Endothelial cell of umbilical vein (primary cell): ENCODE measurements around the gene GJB5. TPM values are rescaled to one million over a fixed set of nuclear protein-coding genes. Genes with fewer than 3 reads are reported as not detected.

ENCODE experiments used
- BruUV-seq: library from RNA; stranded (reverse); fragments of 400-500 nt; replicated peaks from 2 replicates; lab custom pipeline; 2021; lab: Mats Ljungman, UMichigan
- CTCF ChIA-PET: fragments of 300-600, 350-600 bp; sonication (Branson Sonifier 250); formaldehyde crosslinking; loops from one replicate; lab custom pipeline; 2021; ENCODE audit warnings: antibody characterized with exemption, inconsistent platforms; lab: Charles Lee
- POLR2A ChIA-PET: fragments of 300-600, 350-600 bp; sonication (Branson Sonifier 250); formaldehyde crosslinking; loops from one replicate; lab custom pipeline; 2021; ENCODE audit warnings: antibody characterized with exemption, inconsistent platforms; lab: Charles Lee
- DNase-seq: peaks from one replicate; pipeline ENCODE4 v3.0.0-alpha.2; 2011; ENCODE audit warnings: low read depth, low spot score
- FAIRE-seq: peaks from 2 replicates; lab custom pipeline; 2011; peaks lifted over from hg19 to GRCh38; lab: Jason Lieb, UNC
- H2AFZ ChIP-seq: 2 replicates; pipeline ENCODE4 v1.6.0; 2012; ENCODE audit warnings: low read depth, low read length, control low read depth, inconsistent platforms
- H3K27ac ChIP-seq: 2 replicates; pipeline ENCODE4 v1.5.1; 2011; ENCODE audit warnings: low read depth, mild to moderate bottlenecking, control low read depth, low read length, moderate library complexity; ENCODE audit not compliant: insufficient read depth
- H3K27me3 ChIP-seq, 2 experiments: 2 replicates each; pipeline versions ENCODE4 v1.6.0 to v1.6.1; 2011; ENCODE audit warnings: low read length in 2 of 2, mixed read lengths in 1 of 2; ENCODE audit not compliant: control insufficient read depth in 2 of 2, insufficient read depth in 2 of 2
- H3K36me3 ChIP-seq, 2 experiments: 2 replicates in 1 of 2; 3 replicates in 1 of 2; pipeline ENCODE4 v1.5.1; 2011; ENCODE audit warnings: low read length in 2 of 2, mild to moderate bottlenecking in 1 of 2, moderate library complexity in 1 of 2; ENCODE audit not compliant: control insufficient read depth in 2 of 2, insufficient read depth in 2 of 2; ENCODE audit errors: extremely low read depth in 1 of 2
- H3K4me1 ChIP-seq: 3 replicates; pipeline ENCODE4 v1.5.1; 2011; ENCODE audit warnings: mild to moderate bottlenecking, low read length; ENCODE audit not compliant: control insufficient read depth, insufficient read depth; ENCODE audit errors: extremely low read depth
- H3K4me2 ChIP-seq: 2 replicates; pipeline ENCODE4 v1.6.1; 2011; ENCODE audit warnings: low read length, control low read depth, mixed read lengths; ENCODE audit not compliant: insufficient read depth
- H3K4me3 ChIP-seq, 3 experiments: fragments of 200-600 bp in 1 of 3; sonication (generic), shearing (Covaris generic) in 1 of 3; replicated peaks in 1 of 3; 2 replicates each; pipeline ENCODE4 v1.5.1; 2011 to 2016; ENCODE audit warnings: control low read depth in 3 of 3, low read length in 3 of 3, mild to moderate bottlenecking in 2 of 3, inconsistent platforms in 1 of 3, low read depth in 1 of 3, moderate library complexity in 1 of 3; ENCODE audit not compliant: insufficient read depth in 1 of 3
- H3K79me2 ChIP-seq: 2 replicates; pipeline ENCODE4 v1.6.0; 2012; ENCODE audit warnings: low read length, inconsistent platforms; ENCODE audit not compliant: control insufficient read depth, insufficient read depth
- H3K9ac ChIP-seq: replicated peaks from 2 replicates; pipeline ENCODE3; 2011; ENCODE audit warnings: low read length, control low read depth; ENCODE audit not compliant: insufficient read depth; ENCODE audit errors: extremely low read depth
- H3K9me1 ChIP-seq: replicated peaks from 3 replicates; pipeline ENCODE4 v1.6.0; 2011; ENCODE audit warnings: mild to moderate bottlenecking, low read length; ENCODE audit not compliant: control insufficient read depth, insufficient read depth; ENCODE audit errors: extremely low read depth
- H3K9me3 ChIP-seq: replicated peaks from 2 replicates; pipeline ENCODE4 v1.5.1; 2012; ENCODE audit warnings: low read length, inconsistent platforms; ENCODE audit not compliant: control insufficient read depth, insufficient read depth
- H4K20me1 ChIP-seq: replicated peaks from 2 replicates; pipeline ENCODE3; 2011; ENCODE audit warnings: mild to moderate bottlenecking, low read length; ENCODE audit not compliant: control insufficient read depth, insufficient read depth; ENCODE audit errors: extremely low read depth
- CTCF ChIP-seq, 2 donors: IDR thresholded peaks; 1 replicate in 1 of 2; 2 replicates in 1 of 2; pipeline ENCODE4 v1.5.1; 2011; ENCODE audit warnings: low read length in 2 of 2, mild to moderate bottlenecking in 2 of 2, moderate library complexity in 2 of 2, control low read depth in 1 of 2, inconsistent platforms in 1 of 2, low read depth in 1 of 2; ENCODE audit not compliant: insufficient read depth in 1 of 2; ENCODE audit errors: extremely low read depth in 1 of 2
- EZH2 ChIP-seq: IDR thresholded peaks from 2 replicates; pipeline ENCODE4 v1.6.1; 2012; ENCODE audit warnings: borderline replicate concordance, low read depth, mild to moderate bottlenecking, moderate library complexity, low read length, inconsistent platforms; ENCODE audit not compliant: severe bottlenecking
- FOS ChIP-seq: IDR thresholded peaks from 2 replicates; pipeline ENCODE4 v1.6.1; 2011; ENCODE audit warnings: mild to moderate bottlenecking, low read length, moderate library complexity, borderline replicate concordance; ENCODE audit not compliant: insufficient read depth
- GATA2 ChIP-seq: IDR thresholded peaks from 2 replicates; pipeline ENCODE4 v1.7.0; 2011; ENCODE audit warnings: low read depth, mild to moderate bottlenecking, moderate library complexity, mixed read lengths, low read length; ENCODE audit not compliant: insufficient read length, insufficient read depth
- JUN ChIP-seq: IDR thresholded peaks from 2 replicates; pipeline ENCODE4 v1.6.1; 2011; ENCODE audit warnings: borderline replicate concordance, low read depth; ENCODE audit not compliant: insufficient read length, insufficient read depth
- MAX ChIP-seq: IDR thresholded peaks from 2 replicates; pipeline ENCODE4 v1.6.1; 2011; ENCODE audit not compliant: insufficient read depth, insufficient read length
- MYC ChIP-seq: IDR thresholded peaks from one replicate; pipeline ENCODE4 v1.6.1; 2011; ENCODE audit warnings: mild to moderate bottlenecking, low read depth, low read length
- POLR2A ChIP-seq: IDR thresholded peaks from 2 replicates; pipeline ENCODE4 v1.6.1; 2012; ENCODE audit warnings: low read depth, mild to moderate bottlenecking, control low read depth, low read length
- POLR2AphosphoS5 ChIP-seq: IDR thresholded peaks from 2 replicates; pipeline ENCODE4 v1.6.1; 2012; ENCODE audit warnings: low read depth, mild to moderate bottlenecking, control low read depth, low read length, moderate library complexity; ENCODE audit not compliant: insufficient read depth
- dilution Hi-C: fragments of 300-500 bp; cut with MboI; formaldehyde crosslinking; loops from one replicate; pipeline ENCODE4 v1.15.0; 2019; ENCODE audit warnings: low sequenced_read_pairs; ENCODE audit not compliant: extremely low pct_ligation_motif_present
- intact Hi-C: fragments of 100-400 bp; cut with micrococcal nuclease; formaldehyde crosslinking; loops from one replicate; pipeline ENCODE4 v1.10.0; 2022
- polyA plus RNA-seq, 4 experiments: library from polyadenylated mRNA; depleted of rRNA in 3 of 4; stranded (reverse) in 3 of 4; unstranded in 1 of 4; fragments of >200 nt; gene quantifications; 2 replicates each; pipeline versions ENCODE4 v1.2.1 to v1.2.3, GENCODE V29; 2011 to 2012; ENCODE audit warnings: missing spikeins in 1 of 4
- total RNA-seq: library from RNA; stranded (reverse); gene quantifications from 2 replicates; pipeline ENCODE4 v1.2.3, GENCODE V29; 2021

The GJB5 gene
- total and polyA plus RNA-seq, 2 donors (not counting 3 experiments of a cell fraction or from before 2014, with no cell fraction given) = not detected

- FAIRE-seq = no peak
- ChIA-PET CTCF (no interaction called here), POLR2A (no interaction called here)
- TF ChIP-seq POLR2A = no peak
- TF ChIP-seq POLR2AphosphoS5 = no peak
- TF ChIP-seq GATA2 = no peak
- no peak for TF ChIP-seq FOS
- no peak for TF ChIP-seq JUN
- no peak for TF ChIP-seq MAX
- TF ChIP-seq MYC = no peak
- no peak for TF ChIP-seq CTCF (IDR thresholded peaks at IDR 0.05; ENCODE audit: extremely low read depth in 1 of 2, insufficient read depth in 1 of 2, low read depth in 1 of 2, low read length in 2 of 2)
- no peak for TF ChIP-seq EZH2
- intact Hi-C loops = no loop called here
- Histone ChIP-seq H3K27ac (no peak overlapping the region), H3K79me2 (no peaks in the 10 kb centered on the region), H3K4me1 (no peaks in the 10 kb centered on the region), H3K9me1 (no peaks in the 10 kb centered on the region), H3K9me3 (no peaks in the 10 kb centered on the region), H3K27me3 (no peaks in the 10 kb centered on the region), H4K20me1 (no peaks in the 10 kb centered on the region), H3K9ac (no peak overlapping the region), H3K4me3 (no peak overlapping the region), H3K36me3 (no peaks in the 10 kb centered on the region), H3K4me2 (no peak overlapping the region), H2AFZ (no peak overlapping the region)
- DNase-seq = no peak
- BruUV-seq = no TSS peak
- dilution Hi-C loops = no loop called here
These were observed 14.0 kb downstream of the GJB5 start for GRCh38 chr1:34768856-34769255.
